Erythroblast (primary cell): ENCODE measurements around the gene ADCK1.

ENCODE experiments used
- GATA1 ChIP-seq: IDR thresholded peaks from 2 replicates; pipeline ENCODE4 v1.6.1; 2011; ENCODE audit warnings: low read depth, mild to moderate bottlenecking, control low read depth, low read length, moderate library complexity
- POLR2A ChIP-seq: IDR thresholded peaks from 2 replicates; pipeline ENCODE4 v1.6.1; 2011; ENCODE audit warnings: mild to moderate bottlenecking, low read length

DNA sequence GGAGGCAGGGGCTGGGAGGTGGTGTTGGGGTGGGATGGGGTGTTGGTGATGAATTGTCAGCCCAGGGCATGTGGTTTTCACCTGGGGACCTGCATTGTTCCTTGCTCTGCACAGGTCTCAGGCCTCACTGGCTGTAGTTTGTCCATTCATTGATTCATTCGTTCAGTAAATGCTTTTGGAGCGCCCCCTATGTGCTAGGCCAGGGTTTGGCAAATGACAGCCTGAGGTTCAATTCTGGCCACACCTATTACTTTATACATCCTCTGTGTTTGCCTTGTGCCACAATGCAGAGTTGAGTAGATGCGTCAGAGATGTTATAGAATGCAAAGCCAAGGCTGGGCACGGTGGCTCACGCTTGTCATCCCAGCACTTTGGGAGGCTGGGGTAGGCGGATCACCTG is 4.7 kb downstream of the ADCK1 start:
- TF ChIP-seq POLR2A, result no peak
- TF ChIP-seq GATA1, result no peak
